ENCODE results near the gene SPSB4. TPM values are rescaled to one million over a fixed set of nuclear protein-coding genes. Genes with fewer than 3 reads are reported as not detected.

Gene SPSB4
- total and polyA plus RNA-seq, 2 experiments from 2014 or later = 57.0 to 82.2 TPM

DNA sequence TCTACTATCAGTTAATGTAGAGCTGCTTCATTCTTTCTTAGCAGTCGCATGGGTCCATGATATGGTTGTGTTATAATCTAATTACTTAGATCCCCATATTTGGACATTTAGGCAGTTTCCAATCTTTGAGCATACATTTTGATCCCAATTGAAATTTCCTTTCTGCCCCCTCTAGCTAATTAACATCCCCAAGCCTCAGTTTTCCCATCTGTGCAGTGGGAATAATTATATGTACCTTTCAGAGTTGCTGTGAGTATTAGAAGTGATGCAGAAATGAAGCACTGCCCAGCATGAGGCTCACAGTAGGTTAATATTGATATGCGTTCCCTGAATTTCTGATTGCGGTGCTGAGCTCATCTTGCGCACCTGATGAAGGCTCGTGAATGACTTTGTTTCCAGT is 21.8 kb downstream of the SPSB4 start:
- Histone ChIP-seq H3K27me3 (no peaks in the 10 kb centered on the region), H3K4me3 (no peak overlapping the region), H3K4me1 (ENCODE audit: low read depth) (peaks cover 77% of the 10 kb centered on the region), H3K36me3 (no peaks in the 10 kb centered on the region), H3K27ac (peak overlapping the region; percentile 89), H3K9me3 (ENCODE audit: low read depth) (no peaks in the 10 kb centered on the region)
- DNase-seq (ENCODE audit: low read depth in 1 of 2, low spot score in 1 of 2) = no peak
- TF ChIP-seq, protein P1, sequence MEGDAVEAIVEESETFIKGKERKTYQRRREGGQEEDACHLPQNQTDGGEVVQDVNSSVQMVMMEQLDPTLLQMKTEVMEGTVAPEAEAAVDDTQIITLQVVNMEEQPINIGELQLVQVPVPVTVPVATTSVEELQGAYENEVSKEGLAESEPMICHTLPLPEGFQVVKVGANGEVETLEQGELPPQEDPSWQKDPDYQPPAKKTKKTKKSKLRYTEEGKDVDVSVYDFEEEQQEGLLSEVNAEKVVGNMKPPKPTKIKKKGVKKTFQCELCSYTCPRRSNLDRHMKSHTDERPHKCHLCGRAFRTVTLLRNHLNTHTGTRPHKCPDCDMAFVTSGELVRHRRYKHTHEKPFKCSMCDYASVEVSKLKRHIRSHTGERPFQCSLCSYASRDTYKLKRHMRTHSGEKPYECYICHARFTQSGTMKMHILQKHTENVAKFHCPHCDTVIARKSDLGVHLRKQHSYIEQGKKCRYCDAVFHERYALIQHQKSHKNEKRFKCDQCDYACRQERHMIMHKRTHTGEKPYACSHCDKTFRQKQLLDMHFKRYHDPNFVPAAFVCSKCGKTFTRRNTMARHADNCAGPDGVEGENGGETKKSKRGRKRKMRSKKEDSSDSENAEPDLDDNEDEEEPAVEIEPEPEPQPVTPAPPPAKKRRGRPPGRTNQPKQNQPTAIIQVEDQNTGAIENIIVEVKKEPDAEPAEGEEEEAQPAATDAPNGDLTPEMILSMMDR (IDR thresholded peaks at IDR 0.05; ENCODE audit: low read depth, low read length) = no peak

- H3K27ac ChIP-seq = peak overlapping the region; percentile 90
- no peaks in the 10 kb centered on the region for H3K9me3 ChIP-seq (ENCODE audit: low read depth)
- DNase-seq (ENCODE audit: low read depth in 1 of 2, low spot score in 1 of 2) = no peak
- peaks cover 83% of the 10 kb centered on the region for H3K4me1 ChIP-seq (ENCODE audit: low read depth)
- no peaks in the 10 kb centered on the region for H3K36me3 ChIP-seq
- TF ChIP-seq, protein P1 (IDR thresholded peaks at IDR 0.05; ENCODE audit: low read depth, low read length) = no peak
- no peaks in the 10 kb centered on the region for H3K27me3 ChIP-seq
- no peak overlapping the region for H3K4me3 ChIP-seq
Observed at GRCh38 chr3:141073580-141073979, 22.4 kb downstream of the SPSB4 start.

DNA sequence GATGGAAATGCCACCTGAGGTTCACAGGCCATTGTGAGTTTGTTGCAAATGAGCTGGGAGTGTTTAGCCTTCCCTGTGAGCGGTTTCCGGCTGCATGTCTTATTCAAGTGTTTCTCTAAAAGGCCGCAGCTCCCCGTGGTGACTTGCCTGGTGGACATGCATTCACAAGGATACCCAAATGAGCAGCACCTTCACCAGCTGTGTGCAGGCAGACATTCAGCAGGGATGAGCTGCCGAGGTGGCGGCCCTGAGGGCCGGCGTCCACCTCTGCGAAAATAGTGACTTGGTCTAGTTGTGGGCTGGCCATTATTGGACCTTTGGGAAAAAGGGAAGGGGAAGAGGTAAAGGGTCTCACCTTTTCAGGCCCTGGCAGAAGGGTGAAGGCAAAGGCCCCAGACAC is 23.4 kb downstream of the SPSB4 start:
- TF ChIP-seq, protein P1 (IDR thresholded peaks at IDR 0.05; ENCODE audit: low read depth, low read length) = no peak
- Histone ChIP-seq H3K27me3 (no peaks in the 10 kb centered on the region), H3K36me3 (no peaks in the 10 kb centered on the region), H3K4me3 (no peak overlapping the region), H3K27ac (peak overlapping the region; percentile 90), H3K9me3 (ENCODE audit: low read depth) (no peaks in the 10 kb centered on the region), H3K4me1 (ENCODE audit: low read depth) (peaks cover 86% of the 10 kb centered on the region)
- DNase-seq (ENCODE audit: low read depth in 1 of 2, low spot score in 1 of 2) = peak in 1 of 2 donors; percentile 54

DNA sequence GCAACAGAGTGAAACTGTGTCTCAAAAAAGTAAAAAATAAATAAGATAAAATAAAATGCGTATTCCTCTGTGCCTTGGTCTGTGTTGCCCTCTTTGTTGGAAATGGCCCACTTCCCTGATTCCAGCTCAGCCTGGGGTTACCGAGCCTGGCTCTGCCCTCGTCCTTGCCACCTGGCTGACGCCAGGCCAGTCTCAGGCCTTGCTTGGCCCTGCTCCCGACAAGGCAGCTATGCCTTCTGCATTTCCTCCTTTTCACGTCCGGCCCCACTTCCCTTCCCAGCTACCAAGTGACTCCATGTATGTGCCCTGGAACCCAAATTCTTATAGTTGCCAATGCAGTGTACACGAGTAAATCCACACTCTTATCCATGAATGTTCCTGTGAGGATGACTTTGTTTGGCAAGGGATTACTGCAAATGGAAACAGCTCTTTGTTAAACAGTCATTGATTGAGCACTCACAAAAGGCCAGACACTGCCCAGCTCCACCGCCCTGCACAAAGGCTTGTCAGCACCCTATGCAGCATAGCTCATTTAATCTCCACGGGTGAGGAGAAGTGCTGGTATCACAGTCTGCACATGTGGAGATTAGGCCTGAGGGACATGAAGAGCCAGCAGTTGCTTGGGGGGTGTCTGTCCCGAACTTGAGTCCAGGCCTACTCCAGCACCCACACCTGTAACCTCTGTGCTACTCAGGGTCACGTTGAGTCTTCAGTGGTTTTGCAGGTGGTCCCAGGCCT is 25.1 kb downstream of the SPSB4 start:
- DNase-seq (ENCODE audit: low read depth in 1 of 2, low spot score in 1 of 2) = peak in 1 of 2 donors; percentile 65
- Histone ChIP-seq H3K27ac (peak overlapping the region; percentile 90), H3K4me1 (ENCODE audit: low read depth) (peaks cover 83% of the 10 kb centered on the region), H3K4me3 (no peak overlapping the region), H3K36me3 (no peaks in the 10 kb centered on the region), H3K27me3 (no peaks in the 10 kb centered on the region), H3K9me3 (ENCODE audit: low read depth) (no peaks in the 10 kb centered on the region)
- TF ChIP-seq, protein P1 (IDR thresholded peaks at IDR 0.05; ENCODE audit: low read depth, low read length) = no peak

DNA sequence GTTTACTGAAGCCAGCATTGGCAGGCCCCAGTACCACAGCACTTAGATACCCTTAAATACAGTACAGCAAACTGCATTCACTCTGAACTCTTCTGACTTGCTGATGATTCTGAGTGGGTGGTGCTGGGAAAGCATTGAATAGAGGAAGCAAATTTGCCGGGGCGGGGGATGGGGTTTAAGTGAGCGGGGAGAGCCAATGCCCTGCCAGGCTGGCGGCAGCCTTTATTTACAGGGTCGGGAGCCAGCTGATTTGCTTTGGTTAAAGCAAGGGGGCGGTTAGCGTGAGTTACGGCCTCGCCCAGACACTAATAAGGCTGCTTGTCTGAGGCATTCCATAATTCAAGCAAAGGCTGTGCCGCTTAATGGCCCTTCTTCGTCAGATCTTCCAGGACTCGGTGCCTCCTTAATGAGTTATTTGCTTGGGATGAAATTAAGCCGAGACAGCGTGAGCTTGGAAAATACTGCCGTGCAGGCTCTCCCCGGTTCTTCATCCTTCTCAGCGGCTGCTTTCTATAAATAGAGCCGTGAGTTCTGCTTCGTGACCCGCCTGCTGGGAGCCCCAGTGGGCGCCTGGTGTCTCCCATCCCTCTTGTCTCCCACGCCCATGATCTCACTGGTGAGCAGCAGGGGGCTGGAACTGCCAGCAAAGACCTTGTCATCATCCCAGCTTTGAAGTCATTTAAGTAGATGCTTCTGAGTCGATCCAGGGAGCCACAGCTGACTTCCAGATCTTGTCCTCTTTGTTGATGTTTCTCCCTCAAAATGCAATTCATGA is 25.8 kb downstream of the SPSB4 start:
- peak overlapping the region; percentile 90 for H3K27ac ChIP-seq
- peak; percentile 48 to 63 for DNase-seq (ENCODE audit: low read depth in 1 of 2, low spot score in 1 of 2)
- H3K4me1 ChIP-seq (ENCODE audit: low read depth) = peaks cover 83% of the 10 kb centered on the region

More for the DNA sequence above, 25.8 kb downstream of the SPSB4 start:
- H3K27me3 ChIP-seq = no peaks in the 10 kb centered on the region
- H3K9me3 ChIP-seq (ENCODE audit: low read depth) = no peaks in the 10 kb centered on the region
- no peaks in the 10 kb centered on the region for H3K36me3 ChIP-seq
- no peak overlapping the region for H3K4me3 ChIP-seq
- TF ChIP-seq, protein P1 (IDR thresholded peaks at IDR 0.05; ENCODE audit: low read depth, low read length) = no peak

All from cardiac muscle cell (in vitro differentiated cells and primary cell).